NT2/D1 (cell line): Measurements from ENCODE around the gene ATP5MG.
A peak's percentile ranks its signal among the peaks of the same experiment; 100 is the strongest.

Source experiments
- DNase-seq: peaks from one replicate; pipeline ENCODE4 v3.0.0-alpha.2; 2011; ENCODE audit warnings: low read depth, low spot score
- H3K27me3 ChIP-seq: 2 replicates; pipeline ENCODE4 v1.6.0; 2011; ENCODE audit warnings: mild to moderate bottlenecking; ENCODE audit not compliant: insufficient read length, insufficient read depth
- H3K36me3 ChIP-seq: 2 replicates; pipeline ENCODE4 v1.6.1; 2011; ENCODE audit warnings: mild to moderate bottlenecking, low read length, mixed read lengths; ENCODE audit not compliant: insufficient read depth, insufficient read length
- H3K4me1 ChIP-seq: 2 replicates; pipeline ENCODE4 v1.5.1; 2011; ENCODE audit not compliant: insufficient read depth, insufficient read length
- H3K4me3 ChIP-seq: 2 replicates; pipeline ENCODE4 v1.5.1; 2011; ENCODE audit warnings: low read depth; ENCODE audit not compliant: insufficient read length
- H3K9ac ChIP-seq: 2 replicates; pipeline ENCODE4 v1.6.0; 2011; ENCODE audit warnings: low read depth; ENCODE audit not compliant: insufficient read length
- H3K9me3 ChIP-seq: 2 replicates; pipeline ENCODE4 v1.5.1; 2011; ENCODE audit warnings: mild to moderate bottlenecking, low read length; ENCODE audit not compliant: insufficient read depth
- SUZ12 ChIP-seq: IDR thresholded peaks from 2 replicates; pipeline ENCODE4 v1.6.1; 2011; ENCODE audit not compliant: insufficient read length, insufficient read depth; ENCODE audit errors: extremely low read depth
- YY1 ChIP-seq: IDR thresholded peaks from 2 replicates; pipeline ENCODE4 v1.6.1; 2011; ENCODE audit not compliant: insufficient read length, insufficient read depth
- ZNF274 ChIP-seq: IDR thresholded peaks from 2 replicates; pipeline ENCODE4 v1.6.1; 2011; ENCODE audit warnings: mild to moderate bottlenecking, low read depth, low read length

ATP5MG gene

GRCh38 chr11:118436639-118437207, 35.3 kb downstream of the ATP5MG start:
- Histone ChIP-seq H3K4me3 (peak overlapping the region; percentile 79), H3K27me3 (no peaks in the 10 kb centered on the region), H3K4me1 (no peaks in the 10 kb centered on the region), H3K36me3 (peaks cover 24% of the 10 kb centered on the region), H3K9me3 (no peaks in the 10 kb centered on the region), H3K9ac (peak overlapping the region; percentile 94)
- no peak for DNase-seq
- TF ChIP-seq ZNF274, result no peak
- no peak for TF ChIP-seq YY1
- TF ChIP-seq SUZ12, result no peak

GRCh38 chr11:118437208-118438125, 36.1 kb downstream of the ATP5MG start:
- H3K27me3 ChIP-seq, result no peaks in the 10 kb centered on the region
- peak overlapping the region; percentile 79 for H3K4me3 ChIP-seq
- no peak for TF ChIP-seq YY1
- TF ChIP-seq ZNF274, result no peak
- TF ChIP-seq SUZ12, result no peak
- H3K9ac ChIP-seq, result peak overlapping the region; percentile 94
- no peak for DNase-seq
- peaks cover 24% of the 10 kb centered on the region for H3K36me3 ChIP-seq
- no peaks in the 10 kb centered on the region for H3K9me3 ChIP-seq
- H3K4me1 ChIP-seq, result no peaks in the 10 kb centered on the region

GRCh38 chr11:118438314-118438931, 37.0 kb downstream of the ATP5MG start:
- Histone ChIP-seq H3K4me1 (no peaks in the 10 kb centered on the region), H3K9me3 (no peaks in the 10 kb centered on the region), H3K27me3 (no peaks in the 10 kb centered on the region), H3K4me3 (peak overlapping the region; percentile 79), H3K9ac (peak overlapping the region; percentile 94), H3K36me3 (peaks cover 24% of the 10 kb centered on the region)
- no peak for TF ChIP-seq ZNF274
- TF ChIP-seq YY1, result no peak
- no peak for TF ChIP-seq SUZ12
- no peak for DNase-seq

- H3K9ac ChIP-seq, result no peak overlapping the region
- no peak for DNase-seq
- no peak overlapping the region for H3K4me3 ChIP-seq
- peaks cover 26% of the 10 kb centered on the region for H3K36me3 ChIP-seq
- no peaks in the 10 kb centered on the region for H3K4me1 ChIP-seq
- H3K9me3 ChIP-seq, result no peaks in the 10 kb centered on the region
- no peak for TF ChIP-seq ZNF274
- no peaks in the 10 kb centered on the region for H3K27me3 ChIP-seq
Measured at GRCh38 chr11:118439646-118440045, 38.2 kb downstream of the ATP5MG start.

GRCh38 chr11:118441770-118442275, 40.4 kb downstream of the ATP5MG start:
- Histone ChIP-seq H3K27me3 (no peaks in the 10 kb centered on the region), H3K9me3 (no peaks in the 10 kb centered on the region), H3K36me3 (peaks cover 37% of the 10 kb centered on the region), H3K4me1 (no peaks in the 10 kb centered on the region), H3K9ac (no peak overlapping the region), H3K4me3 (no peak overlapping the region)
- DNase-seq, result no peak
- TF ChIP-seq SUZ12, result no peak
- no peak for TF ChIP-seq ZNF274
- TF ChIP-seq YY1, result no peak

GRCh38 chr11:118442301-118442700, 40.9 kb downstream of the ATP5MG start:
- H3K9me3 ChIP-seq, result no peaks in the 10 kb centered on the region
- peaks cover 39% of the 10 kb centered on the region for H3K36me3 ChIP-seq
- H3K4me3 ChIP-seq, result no peak overlapping the region
- TF ChIP-seq ZNF274 (no peak), SUZ12 (no peak), YY1 (no peak)
- no peaks in the 10 kb centered on the region for H3K4me1 ChIP-seq
- no peaks in the 10 kb centered on the region for H3K27me3 ChIP-seq
- DNase-seq, result no peak
- H3K9ac ChIP-seq, result no peak overlapping the region
